ENCODE measurements around the gene UBE2D3.

DNA sequence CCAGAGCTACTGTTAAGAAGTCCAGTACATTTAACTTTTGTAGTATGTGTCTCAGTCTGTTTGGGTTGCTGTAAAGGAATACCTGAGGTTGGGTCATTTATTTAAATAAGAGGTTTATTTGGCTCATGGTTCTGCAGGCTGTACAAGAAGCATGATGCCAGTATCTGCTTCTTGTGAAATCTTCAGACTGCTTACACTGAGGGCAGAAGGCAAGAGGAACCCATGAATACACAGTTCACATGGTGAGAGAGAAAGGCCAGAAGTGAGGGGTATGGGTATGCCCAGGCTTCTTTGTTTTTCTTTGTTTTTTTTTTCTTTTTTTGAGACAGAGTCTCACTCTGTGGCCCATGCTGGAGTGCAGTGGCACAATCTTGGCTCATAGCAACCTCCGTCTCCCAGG lies 35.4 kb upstream of the UBE2D3 start:
- no peak for TF ChIP-seq TAF1 (IDR thresholded peaks at IDR 0.05; ENCODE audit: borderline replicate concordance, low read depth, low read length)
- no peak for TF ChIP-seq POLR2AphosphoS5 (IDR thresholded peaks at IDR 0.05; ENCODE audit: low read depth, low read length)
- no peak for TF ChIP-seq POLR2A (IDR thresholded peaks at IDR 0.05; ENCODE audit: low read depth, low read length)
